ENCODE data around the gene ZNF19.

Gene ZNF19

DNA sequence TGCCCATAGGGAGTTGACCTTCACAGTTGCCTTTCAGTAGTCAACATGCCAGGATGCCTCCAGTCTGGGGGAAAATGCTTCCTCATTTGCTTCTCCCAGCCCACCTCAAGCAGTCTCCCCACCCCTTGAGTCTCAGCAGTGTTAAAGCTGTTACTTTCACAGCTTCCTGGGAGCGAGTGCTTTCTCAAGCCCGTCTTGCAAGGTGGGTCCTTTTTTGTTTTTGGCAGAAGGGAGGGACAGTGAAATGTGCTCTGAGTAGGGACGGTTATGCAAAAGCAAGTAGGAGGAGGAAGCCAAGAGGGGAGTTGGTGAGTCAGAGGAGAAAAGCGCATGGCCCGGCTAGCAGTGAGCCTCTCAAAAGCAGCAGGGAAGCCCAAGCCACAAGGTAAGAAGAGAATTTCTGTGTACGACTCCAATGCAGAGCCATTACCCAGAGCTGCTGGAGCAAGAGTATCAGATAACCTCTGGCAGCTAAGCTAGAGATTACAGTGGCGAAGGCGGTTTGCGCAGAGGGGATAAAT, 37.0 kb upstream of the ZNF19 start, which contains the start of gene CHST4:
Gene CHST4 (plus strand): TSS at position 316 of the 521 bp plus-strand sequence. CDS start 10,252 bp downstream, outside the sequence.
- TF ChIP-seq, protein P1, sequence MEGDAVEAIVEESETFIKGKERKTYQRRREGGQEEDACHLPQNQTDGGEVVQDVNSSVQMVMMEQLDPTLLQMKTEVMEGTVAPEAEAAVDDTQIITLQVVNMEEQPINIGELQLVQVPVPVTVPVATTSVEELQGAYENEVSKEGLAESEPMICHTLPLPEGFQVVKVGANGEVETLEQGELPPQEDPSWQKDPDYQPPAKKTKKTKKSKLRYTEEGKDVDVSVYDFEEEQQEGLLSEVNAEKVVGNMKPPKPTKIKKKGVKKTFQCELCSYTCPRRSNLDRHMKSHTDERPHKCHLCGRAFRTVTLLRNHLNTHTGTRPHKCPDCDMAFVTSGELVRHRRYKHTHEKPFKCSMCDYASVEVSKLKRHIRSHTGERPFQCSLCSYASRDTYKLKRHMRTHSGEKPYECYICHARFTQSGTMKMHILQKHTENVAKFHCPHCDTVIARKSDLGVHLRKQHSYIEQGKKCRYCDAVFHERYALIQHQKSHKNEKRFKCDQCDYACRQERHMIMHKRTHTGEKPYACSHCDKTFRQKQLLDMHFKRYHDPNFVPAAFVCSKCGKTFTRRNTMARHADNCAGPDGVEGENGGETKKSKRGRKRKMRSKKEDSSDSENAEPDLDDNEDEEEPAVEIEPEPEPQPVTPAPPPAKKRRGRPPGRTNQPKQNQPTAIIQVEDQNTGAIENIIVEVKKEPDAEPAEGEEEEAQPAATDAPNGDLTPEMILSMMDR (IDR thresholded peaks at IDR 0.05; ENCODE audit: unreplicated experiment in 3 of 3) = no peak
- H3K9me3 Mint-ChIP-seq = no peaks in the 10 kb centered on the region
- H3K27me3 Mint-ChIP-seq (ENCODE audit: low read depth) = peaks cover 11% of the 10 kb centered on the region
- H3K27ac Mint-ChIP-seq = peak within 1 kb of the TSS in 1 of 3 experiments; percentile 71
- H3K36me3 Mint-ChIP-seq (ENCODE audit: low read depth) = no peaks in the 10 kb centered on the region
- peak within 1 kb of the TSS; percentile 2 to 45 (median 7) for H3K4me3 Mint-ChIP-seq
- H3K4me1 Mint-ChIP-seq = peaks cover 21% of the 10 kb centered on the region

DNA sequence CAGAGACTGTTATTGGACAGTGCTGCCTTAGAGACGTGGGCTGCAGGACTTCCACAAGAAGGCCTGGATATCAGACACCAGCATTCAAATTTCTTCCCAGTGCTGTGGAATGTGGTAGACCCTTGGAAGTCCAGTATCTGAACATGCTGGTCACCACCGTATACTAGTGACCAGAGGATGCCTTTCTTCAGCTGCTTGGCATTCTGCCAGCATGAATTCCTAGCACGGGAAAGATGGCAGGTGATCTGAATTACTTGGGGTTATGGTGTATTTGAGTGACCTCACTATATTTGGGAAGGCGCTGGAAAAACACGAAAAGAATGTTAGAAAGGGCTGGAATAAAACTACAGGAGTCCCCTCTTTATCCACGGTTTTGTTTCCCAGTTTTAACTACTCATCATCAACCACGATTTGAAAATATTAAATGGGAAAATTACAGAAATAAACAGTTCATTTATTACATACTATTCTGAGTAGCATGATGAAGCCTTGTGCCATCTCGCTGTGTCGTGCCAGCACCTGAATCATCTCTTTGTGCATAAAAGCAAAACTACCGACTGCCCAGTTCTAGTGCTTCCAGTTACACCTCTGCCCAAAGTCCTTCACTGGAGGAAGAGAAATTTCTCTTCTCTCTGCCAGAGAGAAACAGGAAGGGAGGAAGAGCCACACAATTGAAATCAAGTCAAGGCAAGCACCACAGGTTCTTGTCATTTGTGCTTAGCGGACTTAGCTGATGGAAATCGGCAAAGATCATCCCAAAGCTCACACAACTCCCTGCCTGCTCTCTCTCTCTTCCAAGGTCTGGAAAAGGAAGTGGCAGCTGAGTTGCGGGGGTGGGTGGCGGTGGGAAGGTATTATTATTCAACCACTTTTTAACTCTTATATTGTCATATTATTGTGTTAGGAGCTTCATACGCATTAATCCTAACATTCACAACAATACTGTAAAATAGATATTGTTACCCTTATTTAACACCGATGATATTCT, 35.7 kb upstream of the ZNF19 start:
- H3K27ac Mint-ChIP-seq = no peak overlapping the region
- no peaks in the 10 kb centered on the region for H3K36me3 Mint-ChIP-seq (ENCODE audit: low read depth)
- peaks cover 21% of the 10 kb centered on the region for H3K4me1 Mint-ChIP-seq
- TF ChIP-seq, protein P1 (IDR thresholded peaks at IDR 0.05; ENCODE audit: unreplicated experiment in 3 of 3) = no peak
- peaks cover 14% of the 10 kb centered on the region for H3K27me3 Mint-ChIP-seq (ENCODE audit: low read depth)
- H3K4me3 Mint-ChIP-seq = no peak overlapping the region
- H3K9me3 Mint-ChIP-seq = no peaks in the 10 kb centered on the region

DNA sequence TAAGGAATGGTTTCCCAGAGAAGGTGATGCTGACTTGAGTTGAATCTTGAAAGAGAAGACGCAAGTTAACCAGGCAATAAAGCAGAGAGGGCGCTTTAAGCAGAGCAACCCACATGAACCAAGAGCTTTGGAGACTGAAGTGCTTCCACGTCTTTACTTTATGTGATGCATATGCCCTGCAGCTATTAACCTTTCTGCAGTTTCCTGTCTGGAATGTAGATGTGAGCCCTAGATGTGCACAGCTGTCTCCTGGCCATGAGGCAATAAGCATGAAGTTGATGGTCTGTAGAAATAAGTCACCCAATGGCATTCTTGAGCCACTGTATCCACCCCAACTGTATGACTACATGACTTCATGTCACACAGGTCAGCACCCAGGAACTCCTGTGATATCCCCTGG, 31.4 kb upstream of the ZNF19 start:
- Mint-ChIP-seq H3K27me3 (ENCODE audit: low read depth) (peaks cover 4% of the 10 kb centered on the region), H3K27ac (no peak overlapping the region), H3K36me3 (ENCODE audit: low read depth) (no peaks in the 10 kb centered on the region), H3K4me3 (no peak overlapping the region), H3K9me3 (no peaks in the 10 kb centered on the region), H3K4me1 (peaks cover 11% of the 10 kb centered on the region)
- TF ChIP-seq, protein P1 (IDR thresholded peaks at IDR 0.05; ENCODE audit: unreplicated experiment in 3 of 3) = no peak

DNA sequence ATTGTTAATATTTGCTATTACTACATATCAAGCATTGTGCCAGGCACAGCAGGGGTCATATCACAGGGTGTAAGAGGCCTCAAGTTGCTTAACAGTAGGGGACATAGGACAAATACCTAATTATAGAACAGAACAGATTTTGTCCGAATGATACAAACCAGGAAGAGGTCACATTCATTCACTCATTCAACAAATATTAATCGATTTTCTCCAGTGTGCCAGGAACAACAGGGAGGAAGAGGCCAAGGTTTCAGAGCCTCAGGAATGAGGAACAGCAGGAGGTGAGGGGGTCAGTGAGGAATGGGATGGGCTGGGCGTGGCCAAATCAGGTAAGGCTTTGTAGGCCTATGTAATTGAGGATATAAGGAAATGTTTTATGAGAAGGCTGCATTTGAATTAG, 25.9 kb upstream of the ZNF19 start:
- Mint-ChIP-seq H3K4me1 (no peaks in the 10 kb centered on the region), H3K27ac (no peak overlapping the region), H3K9me3 (no peaks in the 10 kb centered on the region), H3K36me3 (ENCODE audit: low read depth) (no peaks in the 10 kb centered on the region), H3K27me3 (ENCODE audit: low read depth) (peaks cover 5% of the 10 kb centered on the region), H3K4me3 (no peak overlapping the region)
- TF ChIP-seq, protein P1 (IDR thresholded peaks at IDR 0.05; ENCODE audit: unreplicated experiment in 3 of 3) = no peak

DNA sequence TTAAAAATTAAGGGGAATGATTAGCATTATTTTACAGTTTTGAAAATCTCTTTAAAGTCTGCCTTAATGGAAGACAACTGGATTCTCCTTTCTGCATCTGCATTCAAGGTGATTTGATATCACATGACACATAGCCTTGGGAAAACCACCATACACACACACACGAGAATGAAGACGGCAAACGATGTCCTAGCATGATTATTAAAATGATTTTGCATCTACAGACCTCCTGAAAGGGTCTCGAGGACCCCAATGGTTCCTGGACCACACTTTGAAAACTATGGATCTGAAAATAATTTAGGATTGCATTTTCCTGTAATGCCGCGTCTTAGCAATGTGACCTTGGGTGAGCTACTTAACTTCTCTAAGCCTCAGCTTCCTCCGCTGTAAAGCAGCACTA, 25.4 kb upstream of the ZNF19 start:
- peaks cover 5% of the 10 kb centered on the region for H3K27me3 Mint-ChIP-seq (ENCODE audit: low read depth)
- H3K4me3 Mint-ChIP-seq = no peak overlapping the region
- no peaks in the 10 kb centered on the region for H3K9me3 Mint-ChIP-seq
- H3K4me1 Mint-ChIP-seq = no peaks in the 10 kb centered on the region
- TF ChIP-seq, protein P1 (IDR thresholded peaks at IDR 0.05; ENCODE audit: unreplicated experiment in 3 of 3) = no peak
- H3K36me3 Mint-ChIP-seq (ENCODE audit: low read depth) = no peaks in the 10 kb centered on the region
- H3K27ac Mint-ChIP-seq = no peak overlapping the region

Measured in nephron (organoid).